ENCODE results near the gene PTPRZ1.

- TF ChIP-seq POLR2A (IDR thresholded peaks at IDR 0.05; ENCODE audit: low read length), result no peak
- TF ChIP-seq GATA1 (IDR thresholded peaks at IDR 0.05; ENCODE audit: low read depth, low read length), result no peak
These were observed 31.2 kb downstream of the PTPRZ1 start for GRCh38 chr7:121904120-121904519.

All from erythroblast (primary cell).